Spleen (tissue), 11 donors: ENCODE results near the gene RNF169. TPM values are rescaled to one million over a fixed set of nuclear protein-coding genes. Genes with fewer than 3 reads are reported as not detected.

Experiments
- DNase-seq: peaks from one replicate; pipeline ENCODE4 v3.0.0-alpha.2; 2020
- H3K27ac ChIP-seq, 8 donors: fragments of 200-600 bp; sonication (generic) in 7 of 8; 1 replicate in 4 of 8; 2 replicates in 4 of 8; pipeline versions ENCODE4 v1.5.0 to v1.8.0; 2016 to 2021; ENCODE audit warnings: inconsistent platforms in 4 of 8, mild to moderate bottlenecking in 4 of 8, moderate library complexity in 1 of 8
- H3K27me3 ChIP-seq, 7 donors: fragments of 200-600 bp; sonication (generic) in 6 of 7; replicated peaks in 1 of 7; 1 replicate in 4 of 7; 2 replicates in 3 of 7; pipeline versions ENCODE4 v1.5.0 to v1.8.0; 2016 to 2021; ENCODE audit warnings: inconsistent platforms in 3 of 7, mild to moderate bottlenecking in 1 of 7
- H3K36me3 ChIP-seq, 6 donors: fragments of 200-600 bp; sonication (generic) in 5 of 6; 1 replicate in 4 of 6; 2 replicates in 2 of 6; pipeline versions ENCODE4 v1.5.0 to v1.8.0; 2016 to 2021; ENCODE audit warnings: inconsistent platforms in 2 of 6
- H3K4me1 ChIP-seq, 6 donors: fragments of 200-600 bp; sonication (generic) in 5 of 6; 1 replicate in 3 of 6; 2 replicates in 3 of 6; pipeline versions ENCODE4 v1.5.0 to v1.8.0; 2016 to 2021; ENCODE audit warnings: inconsistent platforms in 3 of 6
- H3K4me3 ChIP-seq, 8 donors: fragments of 200-600 bp; sonication (generic) in 7 of 8; 1 replicate in 4 of 8; 2 replicates in 4 of 8; pipeline versions ENCODE4 v1.5.0 to v1.8.0; 2016 to 2021; ENCODE audit warnings: inconsistent platforms in 4 of 8, mild to moderate bottlenecking in 4 of 8, moderate library complexity in 2 of 8
- H3K9me3 ChIP-seq, 8 donors: fragments of 200-600 bp; sonication (generic) in 7 of 8; 1 replicate in 4 of 8; 2 replicates in 4 of 8; pipeline versions ENCODE4 v1.5.0 to v1.8.0; 2016 to 2021; ENCODE audit warnings: inconsistent platforms in 4 of 8
- CTCF ChIP-seq, 11 experiments: fragments of 200-600 bp in 7 of 11; fragments of 450-650 bp in 4 of 11; sonication (generic) in 4 of 11; IDR thresholded peaks in 8 of 11; conservative IDR thresholded peaks in 3 of 11; 1 replicate in 7 of 11; 2 replicates in 4 of 11; pipeline versions ENCODE4 v1.4.0 to v1.8.0; 2016 to 2021; ENCODE audit warnings: antibody characterized with exemption in 11 of 11, inconsistent platforms in 4 of 11, mild to moderate bottlenecking in 1 of 11
- POLR2A ChIP-seq, 3 donors: fragments of 450-650 bp; IDR thresholded peaks; one replicate each; pipeline ENCODE4 v1.5.1; 2017; ENCODE audit warnings: antibody characterized with exemption in 3 of 3, mild to moderate bottlenecking in 1 of 3
- POLR2AphosphoS5 ChIP-seq, 3 donors: sonication (generic); formaldehyde crosslinking; IDR thresholded peaks; one replicate each; pipeline ENCODE4 v1.5.1; 2017; ENCODE audit warnings: antibody characterized with exemption in 3 of 3
- WGBS, 5 donors: extraction: QIAGEN DNeasy Blood & Tissue Kit in 3 of 5; methylation state at CpG; one replicate each; pipeline versions ENCODE4 v1.1.5 to v1.1.7; 2013 to 2018; 5-methylcytosine and 5-hydroxymethylcytosine counted together
- intact Hi-C: fragments of 100-400 bp; cut with DNase I; formaldehyde crosslinking; loops from one replicate; pipeline ENCODE4 v1.15.0; 2023; ENCODE audit warnings: low total_unique reads
- polyA plus RNA-seq, 3 donors: library from polyadenylated mRNA; stranded (reverse); fragments of 200-250 nt; gene quantifications; one replicate each; pipeline ENCODE4 v1.2.1, GENCODE V29; 2013
- total RNA-seq, 7 donors: library from RNA; depleted of rRNA in 3 of 7; stranded (reverse); fragments of >200 nt in 3 of 7; fragmentation: NEBNext Ultra II Directional in 4 of 7; extraction: Animal tissue kit (Norgen Biotek cat#: 25700) in 4 of 7; gene quantifications; one replicate each; pipeline versions ENCODE4 v1.1.0 to v1.2.1, GENCODE V29; 2016 to 2021
- donor health status: healthy with polysubstance abuse.
- donor health status: DM: no; HTN: no; CAD: no; lungs with moderate emphysema.
- donor health status: DM: no; HTN: no; CAD: no.
- donor health status: Bipolar disorder and iron deficiency.
- donor health status: healthy.
- donor health status: DM: no; HTN: no; CAD: no.
- donor health status: DM: yes; HTN: yes; CAD: no.

Gene RNF169
- total and polyA plus RNA-seq, 10 donors: 2.5 to 34.1 (median 24.0) TPM

GRCh38 chr11:74723511-74723910 is 25.1 kb upstream of the RNF169 start:
- peaks cover 0 to 19% (median 0%) of the 10 kb centered on the region in 7 donors for H3K27me3 ChIP-seq
- H3K36me3 ChIP-seq: no peaks in the 10 kb centered on the region
- 78 to 87% (median 82%) methylated on average over 5 of the region's 5 CpGs for WGBS, 5 donors
- H3K27ac ChIP-seq: no peak overlapping the region
- H3K9me3 ChIP-seq: no peaks in the 10 kb centered on the region
- no peak for TF ChIP-seq CTCF (IDR thresholded peaks at IDR 0.05 in 8 of 11, conservative IDR thresholded peaks at IDR 0.05 in 3 of 11)
- no peak for TF ChIP-seq POLR2AphosphoS5 (IDR thresholded peaks at IDR 0.05)
- no peak for TF ChIP-seq POLR2A (IDR thresholded peaks at IDR 0.05)
- DNase-seq: no peak
- intact Hi-C loops: loop anchor here (10.0 kb wide), 1 partner anchor 109 kb away; no protein-coding TSS in a partner anchor
- H3K4me3 ChIP-seq: no peak overlapping the region
- H3K4me1 ChIP-seq: peaks cover 0 to 8% (median 4%) of the 10 kb centered on the region in 6 donors

GRCh38 chr11:74725701-74726100 is 22.9 kb upstream of the RNF169 start:
- 64 to 80% (median 75%) methylated on average over 4 of the region's 4 CpGs for WGBS, 5 donors

GRCh38 chr11:74726547-74727182 is 22.0 kb upstream of the RNF169 start:
- peak; percentile 86 for DNase-seq
- no peak overlapping the region for H3K4me3 ChIP-seq
- peaks cover 0 to 46% (median 14%) of the 10 kb centered on the region in 7 donors for H3K27me3 ChIP-seq
- H3K36me3 ChIP-seq: no peaks in the 10 kb centered on the region
- no peaks in the 10 kb centered on the region for H3K9me3 ChIP-seq
- WGBS, 5 donors: 9 to 18% (median 13%) methylated on average over 13 of the region's 13 CpGs
- TF ChIP-seq CTCF (IDR thresholded peaks at IDR 0.05 in 8 of 11, conservative IDR thresholded peaks at IDR 0.05 in 3 of 11) (peak; percentile 38 to 93 (median 86)), POLR2A (IDR thresholded peaks at IDR 0.05) (no peak), POLR2AphosphoS5 (IDR thresholded peaks at IDR 0.05) (peak in 2 of 3 donors; percentile 15 to 55)
- no peak overlapping the region for H3K27ac ChIP-seq
- intact Hi-C loops: loop anchor here (10.0 kb wide), 1 partner anchor 112 kb away; no protein-coding TSS in a partner anchor
- H3K4me1 ChIP-seq: peaks cover 0 to 17% (median 8%) of the 10 kb centered on the region in 6 donors

More at GRCh38 chr11:74725701-74726100, 22.9 kb upstream of the RNF169 start:
- no peak for DNase-seq
- TF ChIP-seq POLR2A (IDR thresholded peaks at IDR 0.05): no peak
- no peak for TF ChIP-seq POLR2AphosphoS5 (IDR thresholded peaks at IDR 0.05)
- no peak for TF ChIP-seq CTCF (IDR thresholded peaks at IDR 0.05 in 8 of 11, conservative IDR thresholded peaks at IDR 0.05 in 3 of 11)
- Histone ChIP-seq H3K27ac (no peak overlapping the region), H3K4me1 (peaks cover 0 to 9% (median 4%) of the 10 kb centered on the region in 6 donors), H3K4me3 (no peak overlapping the region), H3K27me3 (peaks cover 0 to 37% (median 7%) of the 10 kb centered on the region in 7 donors), H3K36me3 (no peaks in the 10 kb centered on the region), H3K9me3 (no peaks in the 10 kb centered on the region)
- intact Hi-C loops: loop anchor here (10.0 kb wide), 1 partner anchor 111 kb away; no protein-coding TSS in a partner anchor

- TF ChIP-seq POLR2A (IDR thresholded peaks at IDR 0.05) (no peak), POLR2AphosphoS5 (IDR thresholded peaks at IDR 0.05) (no peak), CTCF (IDR thresholded peaks at IDR 0.05 in 8 of 11, conservative IDR thresholded peaks at IDR 0.05 in 3 of 11) (no peak)
- Histone ChIP-seq H3K9me3 (no peaks in the 10 kb centered on the region), H3K36me3 (no peaks in the 10 kb centered on the region), H3K4me1 (peaks cover 0 to 22% (median 12%) of the 10 kb centered on the region in 6 donors), H3K27me3 (peaks cover 3 to 72% (median 31%) of the 10 kb centered on the region in 7 donors), H3K27ac (no peak overlapping the region), H3K4me3 (no peak overlapping the region)
- no peak for DNase-seq
- 81 to 88% (median 85%) methylated on average over 4 of the region's 4 CpGs for WGBS, 5 donors
- intact Hi-C loops: loop anchor here (10.0 kb wide), 1 partner anchor 115 kb away; no protein-coding TSS in a partner anchor
Measured at GRCh38 chr11:74729397-74729796, 19.3 kb upstream of the RNF169 start.
